Stimulated activated CD8-positive, alpha-beta memory T cell treated with anti-CD3 and anti-CD28 coated beads, Interleukin-12 subunit alpha, Interleukin-12 subunit beta, amount 100 ng/mL, for 1 hour (primary cell): ENCODE data around the gene LRCH3.

Experiments used
- DNase-seq: peaks from one replicate; pipeline ENCODE4 v3.0.0-alpha.2; 2020; ENCODE audit warnings: low read depth

Gene LRCH3

GRCh38 chr3:197791113-197791891 is at the start of gene LRCH3:
Gene LRCH3 (plus strand): TSS chr3:197791254. CDS start chr3:197791279, 25 bp downstream.
- peak; percentile 71 for DNase-seq

DNA sequence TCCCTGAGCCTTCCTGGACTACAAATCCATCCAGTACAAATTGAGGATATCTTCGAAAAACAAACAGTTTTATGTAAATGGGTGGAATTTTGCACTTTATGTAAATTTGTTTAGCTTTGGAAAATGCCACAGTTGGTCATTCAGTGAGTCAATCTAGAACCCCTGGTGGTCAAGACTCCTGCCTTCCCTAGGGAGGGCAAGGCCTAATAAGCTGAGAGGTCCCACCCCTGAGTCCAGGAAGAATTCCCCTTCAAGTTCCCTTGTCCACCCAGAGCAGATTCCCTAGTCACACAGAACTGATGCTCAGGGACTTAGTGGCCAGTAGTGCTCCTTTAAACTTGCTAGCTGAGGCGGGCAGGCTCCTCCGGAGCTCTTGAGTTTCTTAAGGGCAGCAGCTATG is 48.3 kb upstream of the LRCH3 start:
- DNase-seq: no peak

DNA sequence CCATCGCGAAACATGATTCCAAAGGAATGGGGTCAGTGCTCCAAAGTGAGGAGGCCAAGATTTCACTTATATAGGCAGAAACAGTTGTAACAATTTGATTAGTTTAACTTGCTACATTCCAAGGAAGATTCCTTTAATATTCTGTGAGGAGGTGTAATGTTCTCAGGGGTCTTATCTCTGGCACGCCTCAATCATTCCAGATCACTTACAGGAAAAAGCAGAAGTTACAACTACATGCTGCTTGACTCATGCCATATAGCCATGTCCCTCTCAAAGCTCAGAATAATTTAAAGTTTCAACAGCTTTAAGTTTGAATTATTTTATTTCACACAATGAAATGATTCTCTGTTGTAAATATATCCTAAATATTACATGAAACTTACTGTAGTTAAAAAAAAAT is 44.8 kb upstream of the LRCH3 start:
- DNase-seq: no peak

- no peak for DNase-seq
These were observed 44.2 kb upstream of the LRCH3 start for GRCh38 chr3:197746801-197747237.

DNA sequence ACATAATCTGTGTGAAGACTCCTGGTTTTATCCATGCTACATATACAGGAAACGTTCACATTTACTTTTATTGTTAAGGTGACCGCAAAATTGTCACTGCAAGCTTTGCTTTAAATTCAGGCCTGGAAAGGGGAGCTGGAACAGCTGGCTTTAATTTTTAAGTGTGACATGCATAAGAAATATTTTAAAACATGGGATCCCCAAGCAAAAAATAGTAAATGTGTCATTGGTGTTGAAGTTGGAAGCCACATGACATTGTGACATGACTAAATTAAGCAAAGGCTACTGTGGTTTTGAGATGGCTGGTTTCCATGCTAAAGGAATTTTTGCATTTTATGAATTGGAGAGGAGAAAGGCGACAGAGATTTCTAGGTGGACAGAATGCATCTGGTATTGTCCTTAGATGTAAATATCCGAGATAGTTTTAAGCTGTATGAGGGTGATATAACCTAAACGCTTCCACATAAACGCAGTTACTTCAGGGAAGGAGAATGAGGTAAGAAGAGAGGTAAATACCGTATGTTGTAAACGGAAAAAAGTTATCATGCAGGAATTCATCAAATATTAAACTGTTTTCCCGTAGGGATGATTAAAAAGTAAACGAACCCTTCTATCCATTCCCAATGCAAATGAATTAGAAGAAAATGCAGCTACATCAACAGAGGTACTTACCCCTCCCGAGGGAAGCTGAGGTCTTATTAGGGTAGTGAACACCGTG is 42.3 kb upstream of the LRCH3 start:
- no peak for DNase-seq

DNA sequence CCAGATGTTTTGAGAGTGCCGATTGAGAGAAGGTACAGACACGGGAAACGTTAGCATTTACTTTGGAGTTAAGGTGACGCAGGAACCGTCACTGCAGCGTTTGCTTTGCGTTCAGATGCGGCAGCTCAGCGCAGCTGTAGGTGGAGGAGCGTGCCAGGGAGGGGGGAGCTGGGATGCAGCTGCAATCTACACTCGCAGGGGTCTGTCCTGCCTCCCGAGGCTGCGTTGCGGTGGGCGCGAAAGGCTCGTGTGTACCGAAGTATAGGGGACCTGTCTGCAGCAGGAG is 41.8 kb upstream of the LRCH3 start:
- DNase-seq: peak; percentile 31

DNA sequence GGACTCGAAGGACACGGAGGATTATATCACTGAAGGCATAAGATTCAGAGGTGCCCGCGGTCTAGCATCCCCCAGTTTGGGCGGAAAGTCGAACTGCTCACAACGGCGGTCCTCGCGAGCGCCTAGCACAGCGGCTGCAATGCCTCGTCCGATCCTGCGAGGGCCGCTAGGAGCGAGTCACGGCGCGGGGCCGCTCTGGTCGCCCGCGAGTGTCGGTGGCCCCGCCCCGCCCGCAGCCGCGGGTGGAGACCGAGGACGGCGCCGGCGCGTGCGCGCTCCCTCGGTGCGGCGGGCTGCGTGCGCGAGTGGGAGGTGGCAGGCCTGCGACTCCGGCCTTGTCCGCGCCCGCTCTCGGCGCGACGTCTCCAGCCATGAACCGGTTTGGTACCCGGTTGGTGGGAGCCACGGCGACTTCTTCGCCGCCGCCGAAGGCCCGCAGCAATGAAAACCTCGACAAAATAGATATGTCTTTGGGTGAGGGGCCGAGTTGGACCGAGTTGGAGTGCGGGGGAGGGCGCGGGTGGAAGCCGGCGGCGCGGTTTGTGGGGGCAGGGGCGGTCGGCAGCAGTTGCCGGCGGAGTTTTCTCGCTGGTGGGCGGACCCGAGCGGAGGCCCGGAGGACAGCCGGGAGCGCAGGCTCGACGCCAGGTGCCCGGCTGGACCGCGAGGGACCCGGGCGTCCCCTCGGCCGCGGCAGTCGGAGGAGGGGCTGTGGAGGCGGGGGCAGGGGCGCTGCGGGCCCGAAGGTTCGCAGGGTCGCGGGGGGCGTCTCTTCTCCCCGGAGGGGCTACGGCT is 41.3 kb upstream of the LRCH3 start, which contains the start of gene FYTTD1:
FYTTD1 (plus strand) TSS at position 283 of the 795 bp plus-strand sequence; CDS start at position 372, 89 bp downstream.
- peak; percentile 79 for DNase-seq

DNA sequence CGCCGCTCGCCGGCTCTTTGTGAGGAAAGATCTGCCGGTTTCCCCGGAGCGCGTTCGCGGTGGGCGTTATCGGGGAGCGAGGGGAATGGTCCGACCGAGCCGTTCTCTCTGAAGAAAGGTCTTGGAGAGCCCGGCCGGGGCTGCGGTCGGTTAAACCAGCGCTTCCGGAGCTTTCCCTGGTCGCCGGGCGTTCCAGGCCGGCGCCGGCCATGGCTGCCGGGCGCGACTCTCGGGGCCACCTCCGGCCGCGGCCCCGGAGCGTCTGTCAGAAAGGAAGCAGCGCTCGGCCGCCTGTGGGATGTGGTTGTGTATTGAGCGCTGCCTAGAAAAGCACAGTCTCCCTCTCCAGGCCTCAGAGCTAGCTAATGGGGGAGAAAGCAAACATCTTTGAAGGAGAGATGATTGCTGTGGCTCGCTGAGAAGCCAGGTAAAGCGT is 40.6 kb upstream of the LRCH3 start:
- no peak for DNase-seq

DNA sequence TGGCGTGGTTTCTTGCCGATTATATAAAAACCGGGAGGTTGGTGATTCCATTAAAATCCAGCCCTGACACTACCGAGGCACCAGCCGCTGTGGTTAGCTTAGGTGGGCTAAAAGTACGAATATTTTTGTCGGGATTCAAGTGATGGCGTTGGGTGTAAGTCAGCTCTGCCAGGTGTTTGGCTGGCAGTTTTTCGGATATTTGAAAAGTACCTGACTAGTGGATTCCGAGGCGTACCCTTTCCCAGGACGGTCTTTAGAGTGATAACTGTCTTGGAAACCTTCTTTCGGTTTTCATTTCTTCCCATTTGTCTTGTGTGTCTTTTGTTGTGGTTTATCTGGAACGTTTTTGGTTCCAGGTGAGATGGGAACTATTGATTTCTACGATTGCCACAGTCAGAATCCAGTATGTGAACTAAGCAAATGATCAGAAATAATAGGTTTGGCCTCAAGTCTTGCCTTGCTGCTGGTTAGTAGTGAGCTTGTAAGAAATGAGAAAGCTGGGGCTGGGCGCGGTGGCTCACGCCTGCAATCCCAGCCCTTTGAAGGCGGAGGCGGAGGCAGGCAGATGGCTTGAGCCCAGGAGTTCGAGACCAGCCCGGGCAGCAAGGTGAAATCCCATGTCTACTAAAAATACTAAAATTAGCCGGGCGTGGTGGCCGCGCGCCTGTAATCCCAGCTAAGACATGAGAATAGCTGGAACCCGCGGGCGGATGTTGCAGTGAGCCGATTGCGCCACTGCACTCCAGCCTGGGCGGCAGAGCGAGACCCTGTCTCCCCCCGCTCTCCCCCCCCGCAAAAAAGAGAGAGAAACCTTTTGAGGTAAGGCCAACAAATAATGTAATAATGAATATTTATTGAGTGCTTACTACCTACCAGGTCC is 40.0 kb upstream of the LRCH3 start:
- DNase-seq: no peak

DNA sequence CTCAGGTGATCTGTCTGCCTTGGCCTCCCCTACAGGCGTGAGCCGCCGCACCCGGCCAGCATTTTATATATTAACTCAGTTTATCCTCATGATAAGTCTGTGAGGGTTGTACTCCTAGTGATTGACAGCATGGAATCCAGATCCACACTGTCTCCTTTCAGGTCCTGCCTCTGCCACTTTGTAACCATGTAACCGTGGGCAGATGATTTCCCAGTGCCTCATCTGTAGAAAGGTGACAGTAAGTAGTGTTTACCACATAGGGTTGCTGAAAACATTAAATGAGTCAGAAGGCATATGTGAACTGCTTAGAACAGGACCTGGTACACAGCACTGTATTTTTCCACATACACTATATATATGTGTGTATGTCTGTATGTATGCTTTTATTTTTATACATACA is 38.9 kb upstream of the LRCH3 start:
- DNase-seq: no peak

- DNase-seq: no peak
These were observed 37.8 kb upstream of the LRCH3 start for GRCh38 chr3:197753263-197753662.

- DNase-seq: no peak
These were observed 34.4 kb upstream of the LRCH3 start for GRCh38 chr3:197756704-197757103.

DNA sequence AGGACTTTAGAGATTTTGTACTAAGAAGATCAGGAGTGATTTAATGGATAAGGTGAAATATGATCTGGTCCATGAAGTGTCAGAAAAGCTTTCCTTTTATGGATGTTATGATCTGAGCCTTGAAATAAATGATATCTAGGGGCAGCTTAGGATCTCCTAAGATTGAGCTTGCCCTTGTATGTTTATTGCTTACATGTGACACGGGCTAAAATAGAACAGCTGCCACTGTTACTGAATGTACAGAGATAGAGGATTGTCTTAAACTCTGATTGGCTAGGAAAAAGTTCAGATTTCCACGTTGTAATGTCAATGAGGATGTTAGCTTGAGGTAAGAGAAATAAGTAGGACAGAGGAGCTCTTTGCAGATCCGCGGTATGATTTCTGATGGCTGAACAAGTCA is 32.5 kb upstream of the LRCH3 start:
- DNase-seq: no peak

DNA sequence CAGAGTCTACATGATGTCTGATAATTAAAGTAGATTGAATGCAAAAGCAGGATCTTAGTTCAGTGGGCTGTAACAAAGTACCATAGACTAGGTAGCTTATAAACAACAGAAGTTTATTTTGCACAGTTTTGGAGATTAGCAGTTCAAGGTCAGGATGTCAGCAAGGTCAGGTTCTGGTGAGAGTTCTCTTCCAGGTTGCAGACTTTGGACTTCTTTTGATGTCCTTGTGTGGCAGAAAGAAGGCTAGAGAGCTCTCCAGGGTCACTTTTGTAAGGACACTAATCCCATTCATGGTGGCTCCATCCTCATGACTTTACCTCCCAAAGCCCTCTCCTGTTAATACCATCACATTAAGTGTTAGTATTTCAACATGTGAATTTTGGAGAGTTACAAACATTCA is 29.3 kb upstream of the LRCH3 start:
- DNase-seq: no peak

GRCh38 chr3:197775317-197775716 is 15.7 kb upstream of the LRCH3 start:
- no peak for DNase-seq

DNA sequence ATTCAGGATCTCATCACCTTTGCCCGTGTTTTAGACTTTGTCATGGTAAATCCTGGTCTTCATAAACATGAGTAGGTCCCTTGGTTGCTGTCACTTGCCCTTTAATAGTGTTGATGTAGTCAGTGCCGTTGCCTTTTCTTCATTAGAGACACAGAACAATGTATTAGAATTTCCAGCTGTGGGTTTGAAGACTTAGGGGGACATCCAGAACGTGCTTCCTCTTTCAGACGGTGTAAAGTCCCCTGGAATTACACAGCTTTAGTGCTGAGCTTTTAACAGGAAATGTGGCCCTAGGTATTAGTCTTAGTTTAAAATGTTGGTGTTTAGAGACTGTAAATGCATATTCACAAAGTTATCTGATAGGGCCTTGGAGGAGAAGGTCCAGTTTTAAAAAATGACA is 8.8 kb upstream of the LRCH3 start:
- no peak for DNase-seq

DNA sequence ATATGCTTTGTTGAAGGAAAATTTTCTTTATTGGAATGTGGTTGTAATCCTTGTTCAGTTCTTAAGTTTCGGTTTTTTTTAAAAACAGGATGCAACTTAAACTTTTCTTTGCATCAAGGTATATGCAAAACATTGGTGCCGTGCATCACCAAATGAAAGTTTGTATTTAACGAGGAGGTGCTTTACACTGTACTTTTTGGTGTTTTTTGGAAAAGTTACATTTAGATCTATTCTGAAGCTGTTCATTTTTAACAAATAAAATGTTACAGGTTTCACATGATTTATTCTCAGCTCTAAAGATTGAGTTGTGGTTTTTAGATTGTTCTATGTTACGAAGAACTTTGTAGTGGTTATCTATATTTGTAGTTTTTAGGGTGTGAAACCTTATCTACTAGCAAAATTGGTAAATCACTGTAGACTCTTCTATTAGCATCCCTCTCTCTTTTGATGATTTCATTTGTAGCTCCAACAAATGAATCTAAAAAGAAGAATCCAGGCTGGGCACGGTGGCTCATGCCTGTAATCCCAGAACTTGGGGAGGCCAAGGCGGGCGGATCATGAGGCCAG is 7.0 kb upstream of the LRCH3 start:
- no peak for DNase-seq

DNA sequence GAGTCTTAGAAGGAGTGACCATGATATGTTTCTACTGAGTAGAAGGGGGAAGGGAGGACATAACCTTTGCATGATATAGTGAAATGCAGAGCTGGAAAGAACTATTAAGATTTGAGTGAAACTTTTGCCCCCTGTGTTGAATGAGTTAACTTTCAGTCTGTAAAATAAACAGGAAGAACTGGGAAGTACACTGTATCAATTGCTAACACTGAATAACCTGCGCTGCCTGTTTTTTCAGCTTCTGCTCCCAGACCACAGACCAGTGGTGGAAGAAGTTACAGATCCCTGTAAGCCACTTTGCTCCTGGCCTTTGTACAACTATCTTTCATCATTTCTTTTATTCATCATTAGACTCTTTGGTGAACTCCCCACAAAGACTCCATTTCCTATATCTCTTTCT is 3.6 kb upstream of the LRCH3 start:
- no peak for DNase-seq

DNA sequence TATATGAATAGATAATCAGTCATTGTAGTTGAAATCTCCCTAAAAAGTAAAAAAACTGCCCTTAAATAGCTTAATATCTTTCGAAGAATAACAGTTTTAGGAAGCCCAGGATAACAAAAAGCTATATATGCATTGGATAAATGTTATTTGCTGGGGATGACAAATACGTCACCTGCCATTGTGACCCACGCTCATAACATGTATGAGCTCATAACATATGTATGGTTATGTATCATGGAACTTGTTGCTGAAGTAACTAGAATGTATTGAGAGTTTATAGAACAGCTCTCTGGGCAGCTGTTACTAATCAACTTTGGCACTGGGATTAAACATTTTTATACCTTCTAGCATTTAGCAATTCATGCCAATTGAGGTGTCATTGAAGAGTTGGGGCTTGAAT is 1.7 kb upstream of the LRCH3 start:
- DNase-seq: no peak

DNA sequence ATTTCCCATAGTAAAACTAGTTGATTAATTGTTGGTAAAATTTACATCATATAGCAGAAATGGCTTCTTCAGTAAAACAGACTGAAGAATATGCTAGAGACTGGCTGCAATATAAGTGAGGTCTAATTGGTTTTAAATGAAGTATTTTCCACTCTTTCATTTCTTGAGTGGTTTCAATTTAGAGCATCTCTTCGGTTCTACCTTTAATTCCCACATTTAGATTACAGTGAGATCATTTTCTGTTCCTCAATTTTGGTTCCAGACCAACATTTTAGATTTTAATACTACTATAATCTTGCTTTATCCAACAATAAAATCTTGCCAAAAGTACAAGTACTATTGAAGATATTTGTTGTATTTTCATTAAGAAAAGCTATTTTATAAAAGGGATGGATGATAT is 1.0 kb upstream of the LRCH3 start:
- no peak for DNase-seq

DNA sequence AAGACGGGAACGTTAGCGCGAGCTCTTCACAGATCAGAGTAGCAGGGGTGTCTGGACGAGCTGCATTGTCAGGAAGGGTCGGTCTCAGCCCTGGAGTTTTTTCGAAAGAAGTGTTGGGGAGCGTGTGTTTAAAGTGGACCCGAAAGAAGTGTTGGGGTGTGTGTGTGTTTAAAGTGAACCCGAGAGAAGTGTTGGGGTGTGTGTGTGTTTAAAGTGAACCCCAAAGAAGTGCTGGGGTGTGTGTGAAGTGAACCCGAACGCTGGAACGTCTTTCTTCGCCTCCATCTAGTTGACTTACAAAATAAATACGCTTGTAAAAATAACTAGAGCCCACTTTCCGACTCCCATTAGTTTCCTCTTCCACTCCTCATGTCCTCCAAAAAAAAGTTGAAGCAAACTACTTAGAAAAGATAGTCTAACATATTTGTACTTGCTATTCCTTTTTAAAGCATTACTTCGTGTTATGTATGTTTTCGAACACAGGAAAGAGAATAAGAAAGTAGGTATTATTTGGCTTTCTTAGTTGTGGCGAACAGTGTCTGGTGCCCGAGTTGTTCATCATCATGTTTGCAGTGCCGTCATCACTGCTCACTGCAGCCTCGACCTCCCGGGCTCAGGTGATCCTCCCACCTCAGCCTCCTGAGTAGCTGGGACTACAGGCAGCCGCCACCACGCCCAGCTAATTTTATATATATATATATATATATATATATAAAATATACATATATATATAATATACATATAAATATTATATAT is 1.0 kb downstream of the LRCH3 start:
- DNase-seq: no peak
